WERI-Rb-1 (cell line): Measurements from ENCODE around the gene LPAR3.
"Not testable (repeated sequence)": the region's sequence is repeated elsewhere in the genome, so short reads cannot be mapped to it uniquely, and the experiment has no call there.

Source experiments
- DNase-seq: peaks from one replicate; pipeline ENCODE4 v3.0.0-alpha.2; 2020
- H3K27ac ChIP-seq: fragments of 250-450 bp; sonication (Bioruptor Pico); 2 replicates; pipeline ENCODE4 v1.5.1; 2020; ENCODE audit warnings: mild to moderate bottlenecking, moderate library complexity
- H3K27me3 ChIP-seq: fragments of 250-450 bp; sonication (Bioruptor Pico); 2 replicates; pipeline ENCODE4 v1.5.1; 2021; ENCODE audit warnings: mild to moderate bottlenecking, low read depth, moderate library complexity; ENCODE audit not compliant: insufficient read depth, severe bottlenecking
- H3K36me3 ChIP-seq: fragments of 250-450 bp; sonication (Bioruptor Pico); 2 replicates; pipeline ENCODE4 v1.5.1; 2020; ENCODE audit warnings: mild to moderate bottlenecking, moderate library complexity
- H3K4me3 ChIP-seq: 2 replicates; pipeline ENCODE4 v1.5.1; 2011; ENCODE audit warnings: low read depth, mild to moderate bottlenecking, control low read depth, low read length
- H3K9me3 ChIP-seq: fragments of 250-450 bp; sonication (Bioruptor Pico); 2 replicates; pipeline ENCODE4 v1.5.1; 2021; ENCODE audit warnings: mild to moderate bottlenecking, moderate library complexity; ENCODE audit not compliant: severe bottlenecking
- TF ChIP-seq, protein P1 (sequence below): IDR thresholded peaks from 2 replicates; pipeline ENCODE4 v1.5.1; 2011; ENCODE audit warnings: low read depth, mild to moderate bottlenecking, control low read depth, inconsistent platforms, low read length

The LPAR3 gene

DNA sequence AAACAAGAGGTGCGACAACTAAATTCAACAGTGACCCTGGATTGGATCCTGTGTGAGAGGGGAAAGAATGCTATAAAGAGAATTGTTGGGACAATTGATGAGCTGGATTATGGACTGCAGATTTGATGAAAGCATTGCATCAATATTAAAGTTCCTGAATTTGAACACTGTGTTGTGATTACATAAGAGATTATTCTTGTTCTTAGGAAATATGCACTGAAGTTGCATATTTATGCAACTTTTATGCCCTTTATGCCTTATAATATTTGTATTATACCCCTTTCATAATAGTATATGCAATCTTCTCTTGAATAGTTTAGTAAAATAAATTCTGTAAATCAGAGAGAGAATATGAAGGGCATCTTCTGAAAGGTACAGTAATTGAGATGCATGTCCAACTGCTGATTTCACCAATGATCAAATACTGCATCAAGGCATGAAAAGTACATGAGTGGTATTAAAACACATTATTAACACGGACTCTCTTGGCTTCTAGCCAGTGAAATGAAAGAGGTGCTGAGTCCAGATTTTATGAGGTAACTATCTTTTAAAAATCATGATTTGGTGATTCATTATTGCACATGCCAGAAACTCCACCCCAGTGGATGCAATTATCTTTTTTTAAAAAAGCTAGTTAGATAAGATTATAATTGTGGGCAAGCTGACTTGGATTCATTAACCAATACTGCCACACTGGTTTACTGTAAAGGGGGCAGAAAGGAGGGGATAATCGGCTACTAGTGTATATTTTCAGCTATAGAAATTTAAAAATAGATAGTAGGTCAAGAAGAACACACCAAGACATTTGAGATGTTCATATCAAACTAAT is 19.9 kb upstream of the LPAR3 start:
- Histone ChIP-seq H3K4me3 (no peak overlapping the region), H3K9me3 (no peaks in the 10 kb centered on the region), H3K27me3 (no peaks in the 10 kb centered on the region), H3K36me3 (no peaks in the 10 kb centered on the region), H3K27ac (no peak overlapping the region)
- no peak for DNase-seq
- TF ChIP-seq, protein P1, sequence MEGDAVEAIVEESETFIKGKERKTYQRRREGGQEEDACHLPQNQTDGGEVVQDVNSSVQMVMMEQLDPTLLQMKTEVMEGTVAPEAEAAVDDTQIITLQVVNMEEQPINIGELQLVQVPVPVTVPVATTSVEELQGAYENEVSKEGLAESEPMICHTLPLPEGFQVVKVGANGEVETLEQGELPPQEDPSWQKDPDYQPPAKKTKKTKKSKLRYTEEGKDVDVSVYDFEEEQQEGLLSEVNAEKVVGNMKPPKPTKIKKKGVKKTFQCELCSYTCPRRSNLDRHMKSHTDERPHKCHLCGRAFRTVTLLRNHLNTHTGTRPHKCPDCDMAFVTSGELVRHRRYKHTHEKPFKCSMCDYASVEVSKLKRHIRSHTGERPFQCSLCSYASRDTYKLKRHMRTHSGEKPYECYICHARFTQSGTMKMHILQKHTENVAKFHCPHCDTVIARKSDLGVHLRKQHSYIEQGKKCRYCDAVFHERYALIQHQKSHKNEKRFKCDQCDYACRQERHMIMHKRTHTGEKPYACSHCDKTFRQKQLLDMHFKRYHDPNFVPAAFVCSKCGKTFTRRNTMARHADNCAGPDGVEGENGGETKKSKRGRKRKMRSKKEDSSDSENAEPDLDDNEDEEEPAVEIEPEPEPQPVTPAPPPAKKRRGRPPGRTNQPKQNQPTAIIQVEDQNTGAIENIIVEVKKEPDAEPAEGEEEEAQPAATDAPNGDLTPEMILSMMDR: no peak

DNA sequence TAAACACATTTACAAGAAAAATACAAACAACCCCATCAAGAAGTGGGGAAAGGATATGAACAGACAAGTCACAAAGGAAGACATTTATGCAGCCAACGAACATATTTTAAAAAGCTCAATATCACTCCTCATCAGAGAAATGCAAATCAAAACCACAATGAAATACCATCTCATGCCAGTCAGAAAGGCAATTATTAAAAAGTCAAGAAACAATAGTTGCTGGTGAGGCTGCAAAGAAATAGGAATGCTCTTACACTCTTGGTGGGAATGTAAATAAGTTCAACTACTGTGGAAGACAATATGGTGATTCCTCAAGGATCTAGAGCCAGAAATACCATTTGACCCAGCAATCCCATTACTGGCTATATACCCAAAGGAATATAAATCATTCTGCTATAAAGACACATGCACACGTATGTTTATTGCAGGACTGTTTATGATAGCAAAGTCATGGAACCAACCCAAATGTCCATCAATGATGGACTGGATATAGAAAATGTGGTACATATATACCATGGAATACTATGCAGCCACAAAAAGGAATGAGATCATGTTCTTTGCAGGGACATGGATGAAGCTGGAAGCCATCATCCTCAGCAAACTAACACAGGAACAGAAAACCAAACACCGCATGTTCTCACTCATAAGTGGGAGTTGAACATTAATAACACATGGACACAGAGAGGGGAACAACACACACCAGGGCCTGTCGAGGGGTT is 15.9 kb upstream of the LPAR3 start:
- H3K36me3 ChIP-seq, H3K9me3 ChIP-seq, DNase-seq, H3K4me3 ChIP-seq, H3K27ac ChIP-seq, H3K27me3 ChIP-seq: not testable (repeated sequence)

DNA sequence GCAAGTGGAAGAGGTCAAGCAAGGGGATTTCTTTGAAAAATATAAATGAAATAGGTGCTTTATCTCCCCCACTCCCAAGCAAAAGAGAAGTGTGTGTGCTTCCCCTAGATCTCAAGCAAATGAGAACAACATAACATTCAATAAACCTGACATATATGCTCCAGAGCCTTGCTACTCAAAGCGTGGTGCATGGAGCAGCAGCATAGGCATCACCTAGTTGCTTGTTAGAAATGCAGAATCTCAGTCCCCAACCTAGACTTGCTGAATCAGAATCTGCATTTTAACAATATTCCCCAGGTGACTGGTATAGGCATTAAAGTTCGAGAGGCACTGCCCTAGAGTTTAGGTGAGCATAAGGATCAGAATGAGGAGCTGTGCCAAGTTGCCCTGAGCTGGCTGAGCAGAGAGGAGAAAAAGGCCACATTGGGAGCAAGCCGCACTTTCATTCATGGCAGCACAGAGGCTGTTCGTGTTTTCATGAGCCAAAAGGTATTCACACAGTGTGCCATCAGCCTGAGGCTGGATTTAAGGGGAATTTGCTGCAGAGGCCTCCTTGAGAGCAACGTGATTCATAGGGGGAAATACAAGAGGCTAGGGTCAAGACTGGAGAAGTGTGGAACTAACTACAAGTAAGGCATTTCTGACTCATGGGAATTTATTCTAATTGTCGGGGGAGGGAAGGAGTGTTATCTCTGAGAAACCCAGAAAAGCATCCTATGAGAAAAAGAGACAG is 14.3 kb upstream of the LPAR3 start:
- no peaks in the 10 kb centered on the region for H3K9me3 ChIP-seq
- no peak for DNase-seq
- H3K27me3 ChIP-seq: no peaks in the 10 kb centered on the region
- no peak overlapping the region for H3K4me3 ChIP-seq
- H3K27ac ChIP-seq: no peak overlapping the region
- no peaks in the 10 kb centered on the region for H3K36me3 ChIP-seq
- TF ChIP-seq, protein P1: no peak

DNA sequence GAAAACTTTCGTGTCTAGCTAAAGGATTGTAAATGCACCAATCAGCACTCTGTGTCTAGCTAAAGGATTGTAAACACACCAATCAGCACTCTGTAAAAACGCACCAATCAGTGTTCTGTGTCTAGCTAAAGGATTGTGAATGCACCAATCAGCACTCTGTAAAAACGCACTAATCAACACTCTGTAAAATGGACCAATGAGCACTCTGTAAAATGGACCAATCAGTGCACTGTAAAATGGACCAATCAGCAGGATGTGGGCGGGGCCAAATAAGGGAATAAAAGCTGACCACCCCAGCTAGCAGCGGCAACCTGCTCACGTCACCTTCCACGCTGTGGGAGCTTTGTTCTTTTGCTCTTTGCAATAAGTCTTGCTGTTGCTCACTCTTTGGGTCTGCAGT is 9.7 kb upstream of the LPAR3 start:
- H3K27me3 ChIP-seq, H3K36me3 ChIP-seq, H3K4me3 ChIP-seq, DNase-seq, H3K9me3 ChIP-seq, H3K27ac ChIP-seq: not testable (repeated sequence)

DNA sequence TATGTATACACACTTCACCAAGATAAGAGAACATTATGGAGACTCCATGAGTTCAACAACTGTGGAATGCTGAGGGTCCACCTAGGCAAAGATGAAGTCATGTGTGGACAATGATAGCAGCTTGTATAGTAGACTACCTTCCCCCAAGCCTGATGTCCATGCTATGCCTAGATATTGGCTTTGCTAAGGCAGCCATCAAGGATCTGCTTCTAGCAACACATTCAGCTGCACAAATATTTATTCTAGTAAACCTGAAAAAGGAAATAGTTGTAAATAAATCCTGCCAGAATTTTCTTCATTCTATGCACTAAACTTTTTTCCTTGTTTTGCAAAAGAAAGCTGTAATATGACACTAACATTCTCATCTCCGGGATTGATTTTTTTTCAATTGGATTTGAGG is 7.0 kb upstream of the LPAR3 start:
- no peaks in the 10 kb centered on the region for H3K27me3 ChIP-seq
- H3K36me3 ChIP-seq: no peaks in the 10 kb centered on the region
- TF ChIP-seq, protein P1: no peak
- H3K4me3 ChIP-seq: no peak overlapping the region
- no peak overlapping the region for H3K27ac ChIP-seq
- H3K9me3 ChIP-seq: no peaks in the 10 kb centered on the region
- DNase-seq: no peak

DNA sequence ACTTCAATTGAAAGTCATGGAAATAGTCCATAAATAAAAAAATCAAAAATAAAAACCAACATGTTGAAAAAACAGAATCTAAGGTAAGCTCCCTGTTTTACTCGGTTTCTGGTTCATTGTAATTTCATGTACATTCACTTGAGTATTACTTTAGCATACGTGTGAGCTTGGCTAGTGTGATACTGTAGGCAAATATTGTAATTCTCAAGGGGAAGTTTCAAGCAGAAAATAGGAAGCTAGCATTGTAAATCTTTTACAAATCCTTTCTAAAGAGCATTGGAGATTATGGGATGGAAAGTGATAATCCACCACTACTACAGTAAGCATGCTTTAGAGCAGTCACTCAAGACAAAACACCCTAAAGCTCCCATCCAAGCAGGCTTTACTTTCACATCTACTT is 3.3 kb upstream of the LPAR3 start:
- TF ChIP-seq, protein P1: no peak
- Histone ChIP-seq H3K27me3 (peaks cover 18% of the 10 kb centered on the region), H3K9me3 (no peaks in the 10 kb centered on the region), H3K36me3 (no peaks in the 10 kb centered on the region), H3K27ac (no peak overlapping the region), H3K4me3 (no peak overlapping the region)
- DNase-seq: no peak
